AG04450 (cell line): Measurements from ENCODE around the gene PES1. TPM values are rescaled to one million over a fixed set of nuclear protein-coding genes. Genes with fewer than 3 reads are reported as not detected.
"Not testable (repeated sequence)": the region's sequence is repeated elsewhere in the genome, so short reads cannot be mapped to it uniquely, and the experiment has no call there.

Experiments used
- CTCF ChIA-PET: fragments of 300-600, 350-600 bp; formaldehyde crosslinking; extraction: SDS; loops from one replicate; lab custom pipeline; 2022; ENCODE audit warnings: antibody characterized with exemption, inconsistent platforms; lab: Charles Lee
- POLR2A ChIA-PET: fragments of 350-600 bp; formaldehyde crosslinking; extraction: SDS; loops from one replicate; lab custom pipeline; 2021; ENCODE audit warnings: antibody characterized with exemption, inconsistent platforms; lab: Yijun Ruan, JAX
- DNase-seq: peaks from one replicate; pipeline ENCODE4 v3.0.0-alpha.2; 2011; ENCODE audit warnings: low read depth, low spot score
- H3K27ac ChIP-seq: one replicate; pipeline ENCODE4 v1.5.1; 2012; ENCODE audit warnings: low read depth, low read length, control low read depth
- H3K27me3 ChIP-seq: one replicate; pipeline ENCODE4 v1.6.0; 2012; ENCODE audit warnings: low read length; ENCODE audit not compliant: control insufficient read depth, insufficient read depth
- H3K4me3 ChIP-seq: 2 replicates; pipeline ENCODE4 v1.5.1; 2011; ENCODE audit warnings: mild to moderate bottlenecking, low read depth, low read length, control low read depth
- H3K9me3 ChIP-seq: 2 replicates; pipeline ENCODE4 v1.5.1; 2012; ENCODE audit warnings: low read length; ENCODE audit not compliant: control insufficient read depth, insufficient read depth
- CTCF ChIP-seq: IDR thresholded peaks from 2 replicates; pipeline ENCODE4 v1.5.1; 2011; ENCODE audit warnings: low read depth, low read length, control low read depth, inconsistent platforms
- polyA plus RNA-seq: library from polyadenylated mRNA; depleted of rRNA; stranded (reverse); fragments of >200 nt; gene quantifications from 2 replicates; pipeline ENCODE4 v1.2.3, GENCODE V29; 2011

The PES1 gene
- polyA plus RNA-seq, 1 experiment: 70.2 TPM

DNA sequence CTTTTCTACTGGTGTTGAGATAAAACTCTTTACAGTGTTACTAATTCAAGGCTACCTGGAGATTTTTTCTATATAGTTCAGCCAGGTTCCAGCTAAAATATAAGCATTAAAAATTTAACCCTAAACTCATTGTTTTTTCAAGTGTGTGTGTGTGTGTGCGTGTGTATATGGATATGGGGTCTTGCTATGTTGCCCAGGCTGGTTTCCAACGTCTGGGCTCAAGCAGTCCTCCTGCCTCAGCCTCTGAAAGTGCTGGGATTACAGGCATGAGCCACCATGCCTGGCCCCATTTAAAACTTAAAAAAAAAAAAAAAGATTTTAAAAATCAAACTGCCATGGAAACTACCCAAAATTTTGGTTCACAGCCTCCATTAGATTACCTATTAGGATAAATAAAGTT is 4.5 kb upstream of the PES1 start:
- Histone ChIP-seq H3K4me3 (no peak overlapping the region), H3K27ac (no peak overlapping the region), H3K27me3 (peaks cover 7% of the 10 kb centered on the region), H3K9me3 (no peaks in the 10 kb centered on the region; the same call in 1 of the 2 replicates)
- TF ChIP-seq CTCF: no peak
- CTCF ChIA-PET: interaction anchor here (0.6 kb wide), 1 partner anchor 10 kb away, joined by 3 read pairs; no protein-coding TSS in a partner anchor
- DNase-seq: no peak
- POLR2A ChIA-PET: no interaction called here

GRCh38 chr22:30592360-30592713 is 627 bp upstream of the PES1 start:
- peak overlapping the region; percentile 44 for H3K4me3 ChIP-seq
- not testable (repeated sequence) for H3K27ac ChIP-seq, H3K9me3 ChIP-seq, H3K27me3 ChIP-seq, DNase-seq
- ChIA-PET CTCF (interaction anchor here (0.9 to 1.0 kb wide), 2 partner anchors 14 to 42 kb away, joined by 3 to 4 read pairs; no protein-coding TSS in a partner anchor), POLR2A (interaction anchor here (1.0 kb wide), 1 partner anchor 17 kb away, joined by 5 read pairs; the partner anchor contains the start of gene GAL3ST1)

- ChIA-PET CTCF (interaction anchor here (1.0 to 1.3 kb wide), 2 partner anchors 43 kb away, joined by 3 to 4 read pairs; no protein-coding TSS in a partner anchor), POLR2A (interaction anchor here (1.0 kb wide), 1 partner anchor 16 kb away, joined by 5 read pairs; the partner anchor contains the start of gene GAL3ST1)
- H3K27me3 ChIP-seq: peaks cover 3% of the 10 kb centered on the region
- H3K9me3 ChIP-seq: no peaks in the 10 kb centered on the region
- no peak for TF ChIP-seq CTCF
- peak overlapping the region; percentile 23 for H3K27ac ChIP-seq
- peak overlapping the region; percentile 87 for H3K4me3 ChIP-seq
- DNase-seq: no peak
Measured at GRCh38 chr22:30591191-30591587, 521 bp downstream of the PES1 start.

DNA sequence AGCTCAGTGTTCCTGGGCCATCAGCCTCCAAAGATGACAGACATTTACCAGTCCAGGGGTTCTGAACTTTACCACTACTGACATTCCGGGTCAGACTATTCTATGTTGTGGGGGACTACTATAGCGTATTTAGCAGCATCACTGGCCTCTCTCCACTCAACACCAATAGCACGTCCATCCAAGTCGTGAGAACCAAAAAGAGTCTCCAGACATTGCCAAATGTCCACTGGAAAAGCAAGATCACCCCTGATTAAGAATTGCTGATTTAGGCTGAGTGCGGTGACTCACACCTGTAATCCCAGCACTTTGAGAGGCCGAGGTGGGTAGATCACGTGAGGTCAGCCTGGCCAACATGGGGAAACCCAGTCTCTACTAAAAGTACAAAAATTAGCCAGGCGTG is 5.3 kb downstream of the PES1 start:
- POLR2A ChIA-PET: interaction anchor here (0.6 kb wide), 1 partner anchor 494 kb away, joined by 3 read pairs; no protein-coding TSS in a partner anchor
- no peaks in the 10 kb centered on the region; the same call in 1 of the 2 replicates for H3K9me3 ChIP-seq
- CTCF ChIA-PET: no interaction called here
- TF ChIP-seq CTCF: no peak
- no peak overlapping the region for H3K4me3 ChIP-seq
- no peaks in the 10 kb centered on the region for H3K27me3 ChIP-seq
- H3K27ac ChIP-seq: no peak overlapping the region
- no peak for DNase-seq

DNA sequence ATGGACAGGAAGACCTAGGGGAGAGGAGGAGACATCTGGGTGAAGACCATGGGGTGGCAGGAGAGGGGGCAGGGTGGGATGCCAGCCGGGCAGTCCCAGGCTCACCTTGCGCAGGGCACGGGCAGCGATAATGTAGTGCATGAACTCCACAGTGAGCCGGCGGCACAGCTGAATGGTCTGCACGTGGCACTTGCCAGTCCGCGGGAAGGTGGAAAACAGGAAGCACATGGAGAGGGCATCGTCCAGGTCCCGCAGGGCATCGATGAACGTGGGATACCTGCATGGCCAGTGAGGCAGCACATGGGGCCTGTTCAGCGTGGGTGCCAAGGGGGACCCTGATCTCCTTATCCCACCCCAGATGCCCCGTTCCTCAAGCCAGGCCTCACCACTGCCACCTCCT is 7.3 kb downstream of the PES1 start:
- Histone ChIP-seq H3K4me3 (no peak overlapping the region), H3K27ac (no peak overlapping the region), H3K27me3 (no peaks in the 10 kb centered on the region), H3K9me3 (no peaks in the 10 kb centered on the region; the same call in 1 of the 2 replicates)
- ChIA-PET POLR2A (no interaction called here), CTCF (no interaction called here)
- DNase-seq: no peak
- TF ChIP-seq CTCF: no peak
